Cerebellar nuclear complex (tissue), 1 donor: ENCODE results near the gene ST3GAL3.
"Not testable (repeated sequence)": the region's sequence is repeated elsewhere in the genome, so short reads cannot be mapped to it uniquely, and the experiment has no call there.

Source experiments
- DNase-seq, 2 experiments: peaks; one replicate each; lab custom pipeline; 2025; lab: John Stamatoyannopoulos, UW

Gene ST3GAL3

DNA sequence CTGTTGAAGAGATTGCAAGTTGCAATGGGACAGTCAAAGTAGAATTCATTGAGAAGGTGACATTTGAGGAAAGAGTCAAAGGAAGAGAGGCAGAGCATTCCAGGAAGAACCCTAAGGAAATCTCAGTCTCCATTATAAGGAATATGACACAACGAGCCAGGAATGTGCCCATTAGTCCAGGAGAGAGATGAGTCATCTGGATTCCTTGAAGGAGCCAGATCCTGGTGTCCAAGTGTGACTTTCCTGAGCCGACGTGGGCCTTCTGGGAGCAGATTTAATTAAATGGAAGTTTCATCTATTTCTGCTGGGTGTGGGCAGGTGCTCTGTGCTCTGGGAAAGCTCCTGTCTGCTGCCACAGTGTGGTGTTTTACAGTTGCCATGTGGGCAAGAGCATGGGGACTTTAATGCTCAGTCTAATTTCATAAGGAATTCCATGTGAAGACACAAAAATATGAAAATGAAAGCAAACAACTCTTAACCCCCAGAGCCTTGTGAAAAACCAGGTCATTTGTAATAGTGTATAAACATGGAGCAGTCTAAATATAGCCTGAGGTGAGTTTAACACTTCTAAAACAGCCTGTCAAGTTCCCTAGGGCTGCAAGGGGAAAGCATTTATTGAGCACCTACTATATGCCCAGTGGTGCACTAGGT lies 114.8 kb downstream of the ST3GAL3 start:
- DNase-seq, result no peak

DNA sequence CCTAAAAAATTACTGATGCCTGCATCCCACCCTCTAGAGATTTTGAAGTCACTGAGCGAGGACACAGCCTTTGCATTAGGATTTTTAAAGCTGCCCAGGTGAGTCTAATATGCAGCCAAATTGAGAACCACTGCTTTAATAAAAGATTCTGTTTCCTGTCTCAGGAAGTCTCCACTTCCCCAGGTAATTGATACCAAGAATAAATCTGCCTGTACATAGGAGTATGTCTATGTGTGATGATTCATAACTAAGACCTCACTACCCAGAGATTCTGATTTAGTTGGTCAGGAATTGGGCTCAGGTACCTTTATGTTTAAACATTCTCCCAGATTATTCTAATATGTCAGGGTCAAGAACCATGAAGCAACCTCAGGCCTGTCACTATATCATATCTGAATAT lies 117.5 kb downstream of the ST3GAL3 start:
- DNase-seq, result no peak

DNA sequence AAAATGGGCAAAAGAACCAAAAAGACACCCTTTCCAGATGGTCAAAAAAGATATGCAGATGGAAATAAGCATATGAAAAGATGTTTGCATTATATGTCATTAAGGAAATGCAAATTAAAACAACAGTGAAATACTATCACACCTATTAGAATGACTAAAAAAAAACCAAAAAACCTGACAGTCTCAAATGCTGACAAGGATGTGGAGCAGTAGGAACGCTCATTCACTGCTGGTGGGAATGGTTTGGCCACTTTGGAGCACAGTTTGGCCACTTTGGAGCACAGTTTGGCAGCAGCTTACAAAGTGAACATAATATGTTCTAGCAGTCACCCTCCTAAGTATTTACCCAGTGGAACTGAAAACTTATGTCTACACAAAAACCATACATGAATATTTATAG lies 121.2 kb downstream of the ST3GAL3 start:
- DNase-seq, result no peak

DNA sequence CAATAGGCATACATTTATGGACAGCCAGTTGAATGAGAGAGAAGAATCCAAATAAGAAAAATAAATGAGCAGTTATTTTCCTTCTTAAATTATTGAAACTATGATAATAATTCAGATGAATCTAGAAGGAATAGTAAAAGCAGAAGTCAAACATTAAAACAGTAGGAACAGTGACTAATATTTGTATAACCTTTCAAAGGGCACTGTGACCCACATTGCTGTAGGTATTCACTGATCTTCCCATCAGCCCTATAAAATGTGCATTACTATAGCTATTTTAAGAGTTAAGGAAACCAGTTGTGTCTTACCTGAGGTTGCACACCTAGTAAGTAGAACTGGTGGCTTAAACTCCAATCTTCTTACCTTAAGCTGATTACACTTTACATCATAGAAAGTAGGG lies 123.5 kb downstream of the ST3GAL3 start:
- DNase-seq, result no peak

DNA sequence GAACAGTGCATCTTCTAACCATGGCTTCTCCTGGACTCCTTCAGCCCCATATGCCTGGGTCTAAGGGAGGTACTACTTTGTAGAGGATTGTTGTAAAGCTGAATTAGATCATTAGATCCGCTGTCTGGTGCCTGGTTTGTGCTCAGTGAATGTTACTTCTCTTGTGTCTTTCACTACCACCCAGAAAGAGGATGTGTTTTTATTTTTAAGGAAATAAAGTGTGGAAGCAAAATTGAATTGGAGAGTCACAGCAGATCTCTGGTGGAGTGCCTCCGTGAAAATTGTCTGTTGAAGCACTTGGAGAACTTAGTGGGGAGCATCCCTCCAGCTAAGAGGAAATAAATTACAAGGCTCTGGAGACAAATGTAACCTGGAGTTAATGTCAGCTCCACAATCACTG lies 124.5 kb downstream of the ST3GAL3 start:
- no peak for DNase-seq

DNA sequence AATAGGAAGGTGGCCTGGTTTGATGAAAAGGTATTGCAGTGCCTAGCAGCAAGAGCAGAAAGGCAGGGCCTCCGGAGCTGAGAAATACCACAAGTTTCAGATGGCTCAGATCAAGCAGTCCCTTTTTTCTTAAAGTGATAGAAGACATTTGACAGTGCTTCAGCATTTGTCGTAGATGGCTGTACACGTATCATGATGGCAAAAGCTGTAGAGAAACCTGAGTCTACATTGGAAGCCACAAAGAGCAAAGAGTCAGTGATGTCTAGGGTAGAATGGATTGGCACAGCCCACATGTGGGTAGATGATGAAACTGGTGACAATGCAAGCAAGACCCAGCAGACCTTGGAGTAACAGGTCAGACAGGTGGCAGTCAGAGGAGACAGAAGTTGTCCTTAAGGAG lies 124.9 kb downstream of the ST3GAL3 start:
- DNase-seq, result no peak

DNA sequence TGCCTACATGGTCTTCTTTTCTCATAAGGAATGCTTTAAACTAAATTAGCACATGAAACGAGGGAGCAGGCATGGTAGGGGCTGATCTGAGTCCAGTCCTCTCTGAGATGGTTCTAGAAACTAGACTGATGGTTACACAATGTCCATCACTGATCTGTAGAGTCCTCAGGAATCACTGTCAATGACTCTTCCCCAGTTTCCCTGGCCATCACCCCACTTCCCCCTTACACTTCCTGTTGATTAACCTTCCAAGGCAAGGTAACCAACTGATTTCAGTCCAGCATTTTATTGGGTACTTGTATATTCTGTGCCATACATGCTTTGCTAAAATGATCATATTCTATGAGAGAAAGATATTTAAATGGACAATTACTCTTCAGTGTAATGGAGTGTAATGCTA lies 125.7 kb downstream of the ST3GAL3 start:
- no peak for DNase-seq

DNA sequence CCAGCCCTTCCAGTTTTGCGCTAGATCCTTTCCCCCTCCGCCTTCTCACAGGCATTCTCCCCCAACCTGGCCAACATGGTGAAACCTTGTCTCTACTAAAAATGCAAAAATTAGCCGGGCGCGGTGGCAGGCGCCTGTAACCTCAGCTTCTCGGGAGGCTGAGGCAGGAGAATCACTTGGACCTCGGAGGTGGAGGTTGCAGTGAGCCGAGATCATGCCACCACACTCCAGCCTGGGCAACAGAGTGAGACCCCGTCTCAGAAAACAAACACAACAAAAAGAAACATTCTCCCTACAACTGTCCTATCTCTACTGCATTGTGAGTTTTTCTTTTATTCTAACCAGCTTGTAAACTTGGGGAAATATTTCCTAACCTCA lies 126.6 kb downstream of the ST3GAL3 start:
- DNase-seq, result not testable (repeated sequence)

DNA sequence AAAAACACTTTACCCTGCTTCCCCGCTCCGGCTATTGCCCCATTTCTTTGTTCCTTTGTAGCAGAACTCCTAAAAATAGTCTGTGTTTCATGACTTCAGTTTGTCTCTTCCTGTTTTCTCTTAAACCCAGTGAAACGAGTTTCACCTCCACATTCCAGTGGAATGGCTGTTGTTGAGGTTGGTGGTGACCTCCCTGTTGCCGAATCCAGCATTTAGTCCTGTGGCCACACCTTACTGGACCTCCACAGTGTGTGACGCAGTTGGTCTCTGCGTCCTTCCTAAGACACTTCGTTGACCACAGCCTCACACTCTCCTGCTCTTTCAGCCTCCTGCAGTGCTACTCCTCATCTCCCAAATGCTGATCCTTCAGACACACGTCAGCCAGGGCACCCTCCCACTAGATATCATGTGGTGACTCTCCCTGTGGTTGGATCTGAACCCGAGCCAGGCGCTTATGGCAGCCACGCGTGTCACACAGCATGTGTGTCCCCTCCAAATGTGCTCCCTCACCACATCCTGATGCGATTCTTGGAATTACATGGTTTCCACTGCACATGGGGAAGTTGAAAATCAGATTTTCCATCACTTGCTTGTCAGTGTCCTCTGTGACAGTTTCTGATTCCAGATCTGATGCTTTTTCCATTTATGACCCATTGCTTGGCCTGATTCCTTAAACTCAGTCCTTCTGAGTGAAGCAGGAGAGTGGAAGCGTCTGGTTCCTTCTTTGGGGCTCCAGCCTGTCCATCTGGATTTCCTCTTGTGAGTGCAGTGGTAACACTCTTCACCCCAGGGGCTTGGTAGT lies 127.1 kb downstream of the ST3GAL3 start:
- no peak for DNase-seq

DNA sequence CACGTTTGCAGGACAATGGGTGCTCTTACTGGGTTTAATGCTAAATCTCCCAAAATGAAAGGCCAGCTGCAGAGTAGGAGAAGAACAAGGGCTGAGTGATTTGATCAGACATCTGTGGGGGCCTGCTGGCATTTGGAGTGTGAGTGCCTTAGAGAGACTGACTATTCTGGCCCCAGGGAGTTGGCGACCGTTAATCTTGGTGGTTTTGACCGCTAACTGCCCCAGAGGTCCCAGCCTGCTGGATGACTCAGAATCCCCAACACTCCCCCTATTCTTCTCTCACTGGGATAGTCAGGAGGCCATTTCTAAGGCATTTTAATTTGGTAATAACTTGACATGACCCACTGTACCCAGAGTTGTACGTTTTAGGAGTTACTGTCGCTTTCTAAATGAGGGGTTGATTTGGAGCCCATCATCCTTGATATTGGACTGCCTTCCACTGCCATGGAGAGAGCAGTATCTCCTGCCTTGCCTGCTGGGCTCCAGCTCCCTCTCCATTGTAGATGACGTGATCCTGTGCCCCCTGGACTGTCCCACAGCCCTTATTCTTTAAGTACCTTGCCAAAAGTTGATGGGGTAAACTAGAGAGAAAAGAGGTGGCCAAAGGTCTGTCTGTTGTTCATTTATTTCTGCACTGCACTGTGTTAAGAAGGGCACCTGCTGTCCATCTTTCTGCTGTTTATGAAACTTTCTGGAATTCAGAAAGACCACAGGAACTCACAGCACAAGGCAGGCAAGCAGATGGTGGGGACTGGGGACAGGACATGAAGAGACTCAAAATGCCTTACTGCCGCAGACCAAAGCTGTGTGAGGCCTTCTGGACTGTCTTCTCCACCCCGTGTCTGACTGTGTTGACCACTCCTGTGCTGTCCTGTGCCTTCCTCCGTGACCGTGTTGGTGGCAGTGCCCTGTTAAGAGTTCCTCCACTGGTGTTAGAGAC lies 128.0 kb downstream of the ST3GAL3 start:
- no peak for DNase-seq

DNA sequence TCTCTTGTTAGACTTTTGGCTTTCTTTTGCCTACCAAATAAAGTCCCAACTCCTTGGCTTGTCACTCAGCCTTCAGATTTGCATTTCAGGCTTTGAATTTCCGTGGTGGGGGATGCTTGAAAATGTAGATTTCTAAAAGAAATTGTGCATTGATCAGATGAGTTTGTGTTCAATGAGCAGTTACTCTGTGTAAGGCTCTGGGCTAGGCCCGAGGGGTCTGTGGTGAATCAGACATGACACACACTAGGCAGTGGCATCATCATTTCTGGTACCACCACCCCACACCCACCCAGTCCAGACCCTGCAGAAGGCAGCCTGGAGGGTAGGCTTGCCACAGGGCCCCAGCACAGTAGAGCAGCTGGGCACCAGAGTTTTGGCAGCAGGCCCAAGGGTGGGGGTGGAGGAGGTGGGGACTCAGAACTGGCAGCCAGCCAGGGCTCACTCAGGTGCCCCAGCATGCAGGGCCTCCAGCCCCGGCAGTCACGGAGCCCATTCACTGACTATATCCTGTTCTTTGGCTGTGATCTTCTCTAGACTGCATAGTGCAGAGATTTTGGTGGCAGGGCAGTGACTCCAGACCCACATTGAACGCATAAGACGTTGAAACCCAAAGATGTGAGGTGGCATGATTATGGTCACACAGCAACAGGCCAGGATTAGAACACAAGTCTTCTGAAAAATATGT lies 129.1 kb downstream of the ST3GAL3 start:
- no peak for DNase-seq

DNA sequence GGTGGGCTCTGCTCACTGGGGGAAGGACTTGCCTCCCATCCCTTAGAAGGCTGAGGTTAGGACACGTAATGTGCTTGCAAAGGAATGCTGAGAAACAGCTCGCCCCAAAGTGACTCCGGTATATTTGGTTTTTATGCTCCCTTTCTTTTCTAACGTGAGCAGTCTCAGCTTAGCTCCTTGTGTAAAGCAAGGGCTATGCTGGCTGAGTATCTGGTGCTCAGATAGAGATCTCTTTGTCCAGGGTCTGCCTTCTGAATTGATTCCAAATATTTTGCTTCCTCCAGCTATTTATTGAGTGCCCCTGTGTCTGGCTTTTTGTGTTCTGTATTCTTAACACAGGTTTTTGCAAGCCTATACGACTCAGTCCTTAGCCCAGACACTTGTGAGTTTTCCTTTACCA lies 131.7 kb downstream of the ST3GAL3 start:
- no peak for DNase-seq

DNA sequence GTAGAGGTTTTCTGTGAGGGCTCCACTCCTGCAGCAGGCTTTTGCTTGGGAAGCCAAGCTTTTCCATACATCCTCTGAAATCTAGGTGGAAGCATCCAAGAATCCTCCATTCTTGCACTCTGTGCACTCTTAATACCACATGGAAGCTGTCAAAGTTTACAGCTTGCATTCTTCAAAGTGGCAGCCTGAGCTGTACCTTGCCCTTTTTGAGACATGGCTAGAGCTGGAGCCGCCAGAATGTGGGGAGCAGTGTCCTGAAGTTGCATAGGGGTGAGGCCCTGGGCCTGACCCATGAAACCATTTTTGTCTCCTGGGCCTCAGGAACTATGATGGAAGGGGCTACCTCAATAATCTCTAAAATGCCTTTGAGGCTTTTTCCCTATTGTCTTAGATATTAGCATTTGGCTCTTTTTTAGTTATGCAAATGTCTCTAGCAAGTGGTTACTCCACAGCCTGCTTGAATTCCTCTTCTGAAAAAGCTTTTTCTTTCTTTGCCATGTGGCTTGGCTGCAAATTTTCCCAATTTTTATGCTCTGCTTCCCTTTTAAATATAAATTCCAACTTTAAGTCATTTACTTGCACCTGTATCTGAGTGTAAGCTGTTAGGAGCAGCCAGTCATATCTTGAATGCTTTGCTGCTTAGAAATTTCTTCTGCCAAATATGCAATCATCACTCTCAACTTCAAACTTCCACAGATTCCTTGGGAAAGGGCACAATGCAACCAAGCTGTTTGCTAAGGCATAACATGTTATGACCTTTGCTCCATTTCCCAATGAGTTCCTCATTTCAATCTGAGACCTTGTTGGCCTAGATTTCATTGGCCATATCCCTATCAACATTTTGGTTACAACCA lies 134.2 kb downstream of the ST3GAL3 start:
- DNase-seq, result no peak

DNA sequence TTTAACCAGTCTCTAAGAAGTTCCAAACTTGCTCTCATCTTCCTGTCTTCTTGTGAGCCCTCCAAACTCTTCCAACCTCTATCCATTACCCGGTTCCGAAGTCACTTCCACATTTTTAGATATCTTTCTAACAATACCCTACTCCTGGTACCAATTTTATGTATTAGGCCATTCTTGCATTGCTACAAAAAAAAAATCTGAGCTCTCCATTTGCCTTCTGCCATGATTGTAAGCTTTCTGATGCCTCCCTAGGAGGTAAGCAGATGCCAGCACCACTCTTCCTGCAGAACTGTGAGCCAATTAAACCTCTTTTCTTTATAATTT lies 134.8 kb downstream of the ST3GAL3 start:
- DNase-seq, result no peak

DNA sequence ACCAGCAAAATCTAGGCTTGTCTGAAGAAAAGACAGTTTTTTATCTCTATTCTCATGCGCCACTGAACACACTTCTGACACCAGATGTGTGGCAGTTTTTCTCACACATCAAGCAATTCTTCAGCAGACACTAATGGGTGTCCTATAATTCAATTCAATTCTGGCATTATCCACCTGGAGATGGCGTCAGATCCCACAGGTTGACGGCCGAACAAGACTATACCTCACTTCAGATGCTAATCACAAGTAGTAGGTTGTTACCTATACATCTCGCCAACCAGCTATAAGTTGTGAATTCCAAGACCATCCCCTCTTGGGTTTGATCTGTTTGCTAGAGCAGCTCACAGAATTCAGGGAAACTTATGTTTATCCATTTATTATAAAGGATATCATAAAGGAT lies 136.3 kb downstream of the ST3GAL3 start:
- no peak for DNase-seq

DNA sequence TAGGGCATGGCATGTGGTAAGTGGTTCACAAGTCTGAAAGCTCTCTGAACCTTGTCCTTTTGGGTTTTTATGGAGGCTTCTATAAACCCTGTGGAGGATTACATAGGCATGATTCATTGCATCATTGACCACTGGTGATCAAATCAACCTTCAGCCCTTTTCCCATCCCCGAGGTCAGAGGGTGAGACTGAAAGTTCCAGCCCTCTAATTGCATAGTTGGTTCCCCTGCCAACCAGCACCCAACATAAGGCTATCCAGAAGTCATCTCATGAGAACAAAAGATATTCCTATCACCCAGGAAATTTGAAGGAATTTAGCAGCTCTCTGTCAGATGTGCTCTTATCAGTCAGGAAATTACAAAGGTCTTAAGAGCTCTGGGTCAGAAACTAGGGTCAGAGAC lies 136.8 kb downstream of the ST3GAL3 start:
- no peak for DNase-seq

DNA sequence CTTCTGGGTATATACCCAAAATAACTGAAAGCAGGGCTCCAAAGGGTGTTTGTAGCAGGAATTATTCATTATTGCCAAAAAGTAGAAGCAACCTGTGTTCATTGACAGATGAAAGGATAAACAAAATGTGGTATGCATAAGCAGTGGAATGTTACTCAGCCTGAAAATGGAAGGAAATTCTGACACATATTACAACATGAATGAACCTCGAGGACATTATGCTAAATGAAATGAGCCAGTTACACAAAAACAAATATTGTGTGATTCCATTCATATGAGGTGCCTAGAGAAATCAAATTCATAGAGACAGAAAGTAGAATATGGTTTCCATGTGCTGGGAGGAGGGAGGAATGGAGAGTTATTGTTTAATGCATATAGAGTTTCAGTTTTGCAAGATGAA lies 140.0 kb downstream of the ST3GAL3 start:
- no peak for DNase-seq

DNA sequence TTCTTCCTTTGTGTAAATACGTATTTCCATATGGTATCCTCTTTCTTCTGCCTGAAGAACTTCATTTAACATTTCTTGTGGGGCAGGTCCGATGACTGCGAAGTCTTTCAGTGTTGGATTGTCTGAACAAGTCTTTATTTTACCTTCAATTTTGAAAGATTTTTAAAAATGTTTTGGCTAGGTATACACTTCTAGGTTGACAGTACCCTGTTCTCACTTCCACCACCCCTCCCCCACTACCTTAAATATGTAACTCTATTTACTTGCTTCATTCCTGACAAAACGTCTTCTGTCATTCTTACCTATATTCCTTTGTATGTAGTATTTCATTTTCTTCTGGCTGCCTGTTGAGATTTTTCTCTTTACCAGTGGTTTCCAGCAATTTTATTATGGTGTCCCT lies 140.5 kb downstream of the ST3GAL3 start:
- no peak for DNase-seq

DNA sequence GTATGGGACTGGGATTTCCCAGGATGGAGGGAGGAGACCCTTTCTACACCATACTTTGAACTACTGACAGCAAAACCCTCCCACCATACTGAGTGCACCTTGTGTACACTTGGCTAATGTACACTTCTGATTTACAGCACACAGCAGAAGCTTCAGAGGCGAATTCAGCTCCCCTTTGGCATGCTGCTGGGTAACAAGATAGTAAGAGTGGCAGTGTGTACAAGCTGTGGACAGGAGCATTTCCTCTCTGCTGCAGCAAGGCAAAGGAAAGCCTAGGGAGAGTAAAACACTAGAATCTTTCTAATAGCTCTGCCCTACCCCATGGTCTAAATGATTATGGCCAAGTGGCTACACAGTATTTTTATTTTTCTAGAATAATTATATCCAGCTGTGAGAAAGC lies 142.3 kb downstream of the ST3GAL3 start:
- DNase-seq, result no peak

DNA sequence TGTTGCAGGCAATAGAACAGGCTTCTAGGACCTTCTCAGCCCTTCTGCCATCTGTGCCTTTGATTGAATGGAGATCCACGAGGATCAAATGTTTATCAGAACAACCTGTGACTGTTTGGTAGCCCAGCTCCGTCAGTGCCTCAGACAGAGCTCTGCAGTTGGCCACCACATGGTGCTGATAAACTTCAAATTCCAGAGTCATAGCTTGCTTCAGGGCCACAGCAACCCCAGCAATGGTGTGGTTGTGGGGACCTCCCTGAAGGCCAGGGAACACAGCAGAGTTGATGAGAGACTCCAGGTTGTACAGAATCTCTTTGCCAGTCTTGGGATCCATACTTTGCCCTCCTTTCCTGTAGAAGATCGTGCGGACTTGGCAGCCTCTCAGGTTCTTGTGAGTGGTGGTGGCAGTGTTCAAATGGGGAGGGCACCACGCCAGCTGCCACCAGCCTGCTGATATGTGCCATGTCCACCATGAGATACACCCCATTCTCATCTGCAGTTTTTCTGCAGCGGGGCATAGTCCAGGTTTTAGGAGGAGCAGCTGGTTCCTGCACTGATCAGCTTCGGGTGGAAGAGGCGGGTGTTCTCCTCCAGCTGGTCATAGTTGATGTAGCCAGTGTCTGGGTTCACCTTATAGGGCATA lies 143.4 kb downstream of the ST3GAL3 start:
- no peak for DNase-seq
